GM18502 (cell line): Measurements from ENCODE around the gene FSTL5.

Experiments used
- ATAC-seq: cut with Tn5 transposase; IDR thresholded peaks from one replicate; pipeline ENCODE4 v1.9.1; 2021; ENCODE audit warnings: mild to moderate bottlenecking; ENCODE audit not compliant: unreplicated experiment, poor library complexity

The FSTL5 gene

DNA sequence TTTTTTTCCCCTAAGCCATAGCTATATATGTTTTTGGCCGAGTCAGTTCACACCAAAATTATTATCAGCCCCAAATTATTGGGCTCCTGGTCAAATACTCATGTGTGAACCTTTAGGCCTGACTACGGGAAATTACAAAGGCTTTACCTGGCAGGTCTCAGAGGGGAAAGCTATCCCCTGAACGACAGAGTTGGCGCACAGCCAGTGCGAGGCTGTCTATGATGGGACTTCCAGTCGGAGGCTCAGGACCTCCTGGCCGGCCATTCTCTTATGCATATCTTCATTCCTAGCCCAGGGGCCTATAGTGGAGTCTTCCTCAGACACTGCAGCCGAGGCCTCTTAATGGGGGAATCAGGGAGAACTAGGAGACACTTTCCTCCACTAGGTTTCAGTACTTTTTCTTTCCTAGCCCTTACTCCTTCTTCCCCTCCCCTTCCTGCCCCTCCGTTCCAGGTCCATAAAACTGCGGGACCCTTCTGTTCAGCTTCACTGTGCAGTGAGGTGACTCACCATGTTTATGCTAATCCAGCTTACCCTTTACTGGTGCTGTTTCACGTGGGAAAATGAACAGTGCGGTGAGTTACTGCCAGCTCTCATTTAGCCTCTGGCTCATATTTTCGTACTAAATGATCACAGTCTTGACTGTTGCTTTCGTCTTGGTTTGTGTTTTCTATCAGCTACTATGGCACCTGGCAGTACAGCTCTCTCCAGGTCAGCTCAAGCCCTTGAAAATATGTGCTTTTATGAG, 533.9 kb downstream of the FSTL5 start:
- ATAC-seq = no peak

DNA sequence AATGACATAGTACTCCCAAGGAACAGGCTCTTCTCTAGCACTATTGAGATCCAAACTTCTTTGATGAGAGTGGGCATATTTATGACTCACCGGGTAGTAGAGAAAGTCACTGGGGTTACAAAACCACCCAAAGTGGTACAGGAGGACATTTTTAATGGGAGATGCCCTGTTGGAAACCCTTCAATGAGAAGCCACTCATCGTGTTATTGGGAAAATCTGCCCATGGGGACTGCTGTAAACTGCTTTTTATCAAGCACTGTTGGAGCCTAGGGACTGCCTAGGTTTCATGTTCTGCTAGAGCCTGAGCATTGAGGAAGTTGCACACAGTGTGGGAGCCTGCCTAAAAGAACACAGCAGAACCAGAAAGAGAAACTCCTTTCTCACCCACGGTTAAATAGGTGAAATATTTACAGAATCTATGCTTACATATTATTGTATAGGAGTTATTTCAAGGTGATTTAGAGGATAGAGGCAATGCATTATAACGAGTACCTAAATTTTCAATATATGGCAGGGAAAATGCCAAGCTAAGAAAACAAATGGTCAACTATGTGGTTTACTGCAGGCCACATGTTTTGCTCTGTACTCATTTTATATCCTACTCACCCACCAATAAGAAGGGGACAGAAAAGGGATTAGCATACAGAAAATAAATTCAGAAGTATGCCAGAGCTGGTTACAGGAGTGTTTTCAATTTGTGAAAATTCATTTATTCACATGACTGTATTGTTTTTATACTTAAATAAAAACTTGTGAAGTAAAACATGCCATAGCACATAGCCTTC, 559.1 kb downstream of the FSTL5 start:
- no peak for ATAC-seq

DNA sequence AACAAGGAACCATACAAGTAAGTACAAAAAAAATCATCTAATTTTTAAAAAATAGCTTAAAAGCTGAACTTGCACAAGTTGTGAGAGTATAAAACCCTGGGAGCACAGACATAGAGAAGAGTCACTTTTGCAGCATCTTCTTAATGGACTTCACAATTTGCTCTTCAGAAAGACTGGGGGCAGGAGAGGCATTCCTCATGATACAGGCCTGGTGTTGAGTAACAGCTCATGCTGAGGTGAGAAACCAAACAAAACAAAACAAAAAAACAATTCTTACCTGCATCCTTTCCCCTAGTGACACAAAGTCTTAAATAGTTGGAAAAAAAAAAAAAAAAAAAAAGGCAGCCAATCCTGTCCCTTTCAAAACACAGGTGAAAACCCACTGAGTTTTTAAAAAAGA, 562.8 kb downstream of the FSTL5 start:
- no peak for ATAC-seq

DNA sequence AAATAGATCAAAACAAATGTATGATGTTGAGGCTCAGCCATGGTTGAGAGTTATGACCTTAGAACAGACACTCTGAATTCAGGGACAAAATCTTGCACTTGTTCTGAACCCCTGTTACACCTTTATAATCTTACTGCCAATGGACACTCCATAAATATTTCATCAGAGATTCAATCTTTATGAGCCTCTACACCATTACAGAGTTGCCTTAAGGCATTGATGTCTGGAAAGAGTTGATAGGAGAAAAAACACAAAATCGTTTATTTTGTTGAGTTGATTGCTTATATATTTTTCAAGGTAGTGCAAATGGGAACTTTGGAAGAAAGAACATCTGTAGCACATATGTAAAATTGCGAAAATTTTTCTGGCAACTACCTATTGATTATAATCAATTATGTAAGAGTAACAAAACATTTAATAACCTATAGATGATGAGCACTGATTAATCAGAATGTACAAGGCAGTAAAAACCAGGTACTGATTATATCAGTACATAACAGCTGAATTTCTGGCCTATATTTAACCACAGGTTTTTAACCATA, 568.5 kb downstream of the FSTL5 start:
- ATAC-seq = no peak

DNA sequence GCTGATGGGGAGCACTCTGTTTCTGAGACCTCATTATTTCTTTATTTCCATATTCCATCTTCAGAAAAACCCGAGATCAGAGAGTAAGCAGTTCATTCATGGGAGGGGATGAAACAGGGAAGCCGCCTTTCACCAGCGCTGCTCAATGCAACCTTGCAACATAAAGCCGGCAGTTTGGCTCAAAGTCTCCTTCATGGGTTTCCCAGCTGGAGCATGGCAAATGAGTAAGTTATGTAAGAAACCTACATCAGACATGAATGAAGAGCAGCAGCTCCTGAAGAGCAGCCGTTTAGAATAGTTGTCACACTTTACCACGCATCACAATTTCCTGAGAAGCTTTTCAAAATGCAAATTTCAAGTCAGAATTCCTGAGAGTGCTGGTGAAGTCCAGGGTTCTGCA, 578.8 kb downstream of the FSTL5 start:
- no peak for ATAC-seq

DNA sequence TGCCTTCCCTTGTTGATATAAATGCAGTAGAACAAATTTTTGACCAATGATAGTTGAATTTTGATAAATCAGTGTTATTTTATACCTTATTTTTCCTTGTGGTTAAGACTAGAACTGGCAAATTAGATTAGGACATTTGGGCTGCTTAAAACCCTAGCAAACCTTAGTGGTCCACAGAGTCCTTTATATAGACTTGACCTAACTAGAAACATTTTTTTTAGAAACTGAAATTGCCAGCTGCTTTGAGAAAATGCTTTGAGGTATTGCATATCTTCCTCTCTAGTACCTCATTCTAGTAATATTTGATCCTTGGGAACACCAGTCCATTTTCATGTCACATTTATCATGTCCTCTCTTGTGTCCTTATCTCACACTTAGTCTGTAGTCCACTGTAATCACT, 580.3 kb downstream of the FSTL5 start:
- ATAC-seq = no peak

DNA sequence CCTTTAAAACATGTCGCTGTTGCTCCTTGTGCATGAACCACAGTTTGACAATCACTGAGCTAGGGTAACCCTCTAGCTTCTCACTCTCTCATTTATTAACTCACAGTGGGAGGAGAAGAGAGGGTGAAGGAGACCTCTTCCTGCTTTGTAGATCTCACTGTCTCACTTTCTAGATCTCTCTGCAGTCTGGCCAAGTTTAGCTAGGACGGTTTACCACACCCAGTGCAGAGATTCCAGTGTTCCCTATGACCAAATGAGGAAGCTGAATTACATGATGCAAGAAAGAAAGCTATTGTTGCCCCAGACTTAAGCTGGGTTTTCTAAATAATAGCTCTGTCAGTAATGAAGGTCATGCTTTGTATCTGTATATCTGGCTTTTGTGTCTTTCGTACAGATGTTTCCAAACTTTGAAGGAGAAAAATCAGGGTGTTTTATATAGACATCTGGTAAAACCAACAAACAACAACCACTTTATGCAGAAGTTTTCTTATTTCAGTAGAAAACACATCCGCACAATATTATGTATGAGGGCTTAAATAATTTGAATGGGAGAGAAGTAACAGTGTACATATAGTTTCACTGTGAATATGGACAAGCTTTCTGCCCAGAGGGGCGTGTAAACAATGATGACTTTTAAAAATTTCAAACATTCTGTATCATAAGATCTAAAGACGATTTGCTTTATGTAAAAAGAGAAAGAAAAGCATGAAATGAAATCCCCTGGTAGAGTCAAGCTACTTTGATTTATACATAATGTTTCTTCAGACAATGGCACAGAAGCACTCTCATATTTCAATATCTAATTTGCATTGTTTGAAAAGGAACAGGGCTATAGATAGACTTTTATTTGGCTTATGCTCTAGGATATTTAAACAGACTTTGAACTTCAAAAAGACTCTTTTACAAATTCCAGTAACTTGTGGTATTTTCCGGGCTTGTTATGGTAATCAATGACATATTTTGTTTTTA, 582.3 kb downstream of the FSTL5 start:
- ATAC-seq = no peak

DNA sequence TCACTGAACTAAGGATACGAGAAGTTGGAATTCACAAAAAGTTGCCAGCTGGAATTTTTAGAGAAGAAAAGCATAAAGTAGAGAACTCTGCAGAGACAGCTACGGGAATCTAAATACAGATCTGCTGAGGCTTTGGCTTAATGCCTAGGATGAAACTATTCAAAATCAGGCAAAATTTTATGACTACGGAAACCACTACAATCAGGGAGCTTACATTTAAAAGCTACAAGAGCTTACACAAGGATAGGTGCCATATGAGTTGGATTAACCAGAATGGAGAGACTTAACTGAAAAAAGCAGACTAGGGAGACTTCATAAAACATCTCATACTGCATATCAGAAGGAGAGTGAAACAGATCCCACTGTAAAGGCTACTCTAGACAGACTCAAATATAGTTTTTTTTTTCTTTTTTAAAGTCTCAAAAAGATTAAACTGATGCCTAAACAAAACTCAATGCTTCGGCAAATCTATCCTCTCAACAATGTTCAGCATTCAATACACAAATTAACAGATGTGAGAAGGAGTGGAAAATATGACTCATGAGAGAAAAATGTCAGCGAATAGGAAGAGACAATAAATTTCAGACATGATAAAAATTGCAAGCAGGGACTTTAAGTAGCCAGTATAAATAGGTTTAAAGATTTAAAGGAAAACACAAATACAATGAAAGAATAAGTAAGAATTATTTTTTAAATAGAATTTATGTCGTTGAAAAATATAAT, 586.1 kb downstream of the FSTL5 start:
- ATAC-seq = no peak

DNA sequence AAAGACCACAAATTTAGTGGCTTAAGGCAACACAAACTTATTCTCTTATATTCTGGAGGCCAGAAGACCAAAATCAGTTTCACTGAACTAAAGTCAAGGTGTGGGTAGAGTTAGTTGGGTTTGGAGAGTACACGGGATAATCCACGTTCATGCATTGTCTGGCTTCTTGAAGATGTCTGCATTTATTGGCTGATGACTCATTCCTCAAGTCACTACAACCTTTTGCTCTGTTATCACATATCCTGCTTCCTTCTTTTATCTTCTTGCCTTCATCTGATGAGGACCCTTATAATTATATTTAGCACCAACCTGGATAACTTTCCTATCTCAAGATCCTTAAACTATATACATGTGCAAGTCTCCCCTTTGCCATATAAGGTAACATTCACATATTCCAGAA, 590.0 kb downstream of the FSTL5 start:
- ATAC-seq = no peak

DNA sequence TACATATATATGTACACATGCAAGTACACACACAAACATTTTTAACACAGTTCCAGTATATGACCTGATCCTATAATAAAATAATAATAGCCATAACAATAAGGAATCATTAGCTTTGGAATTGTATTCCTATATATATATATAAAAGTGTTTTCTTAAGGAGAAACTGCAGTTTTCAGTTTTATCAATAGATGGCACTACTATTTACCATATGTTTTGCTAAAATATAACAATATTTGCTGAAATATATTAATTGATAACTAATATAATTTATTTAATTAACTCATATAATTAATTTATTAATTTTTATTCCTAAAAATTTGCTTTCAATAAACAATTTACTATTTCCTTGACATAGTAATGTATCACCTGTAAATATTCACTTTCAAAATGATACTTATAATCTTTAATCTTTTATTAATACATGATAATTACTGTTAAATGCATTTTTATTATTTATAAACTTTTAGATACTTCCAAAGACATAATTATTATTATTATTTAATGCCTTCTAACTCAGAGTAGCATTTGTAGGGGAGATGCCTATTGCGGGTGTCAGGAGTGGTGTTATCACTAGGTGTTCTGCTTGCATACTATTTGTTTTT, 599.5 kb downstream of the FSTL5 start:
- ATAC-seq = no peak

DNA sequence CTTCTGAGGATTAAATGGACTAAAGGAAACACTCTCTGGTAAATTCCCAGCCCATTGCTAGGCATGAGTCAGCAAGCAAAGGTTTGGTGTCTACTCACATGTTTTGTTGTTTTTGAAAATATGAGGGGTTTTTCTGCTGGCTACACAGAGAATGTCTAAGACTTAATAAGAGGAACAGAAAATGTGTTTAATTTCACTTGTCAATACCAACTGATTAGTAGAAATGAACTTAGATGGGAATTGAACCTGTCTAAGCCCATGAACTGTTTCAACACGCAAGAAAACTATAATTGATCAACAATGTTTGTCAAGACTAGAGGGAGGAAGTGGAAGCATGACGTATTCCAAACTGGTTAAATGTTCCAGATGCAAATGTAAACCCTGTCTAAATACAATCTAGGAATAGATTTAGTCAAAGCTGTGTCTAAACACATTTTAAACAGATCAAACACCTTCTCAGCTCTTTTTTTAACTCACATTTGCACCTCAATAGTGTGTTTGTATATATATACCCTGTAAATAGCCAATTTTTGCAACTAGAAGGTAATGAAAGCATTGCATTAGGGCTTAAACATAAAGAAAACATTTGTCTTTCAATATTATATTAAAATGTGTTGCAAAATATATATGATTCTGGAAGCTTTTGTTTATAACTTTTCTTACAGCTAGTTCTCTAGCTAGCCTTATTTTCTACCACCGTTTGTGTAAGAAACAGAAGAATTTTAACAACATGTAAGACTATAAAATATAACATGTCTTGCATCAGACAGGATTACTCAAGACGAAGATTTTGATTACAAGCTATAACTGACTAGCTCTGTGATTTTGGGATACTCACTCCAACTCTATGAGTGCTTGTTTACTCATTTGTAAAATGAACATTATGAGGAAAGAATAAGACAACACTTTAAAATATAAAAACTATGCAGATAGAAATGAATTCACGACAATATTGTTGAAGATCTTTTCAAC, 607.8 kb downstream of the FSTL5 start:
- peak; percentile 79 for ATAC-seq

DNA sequence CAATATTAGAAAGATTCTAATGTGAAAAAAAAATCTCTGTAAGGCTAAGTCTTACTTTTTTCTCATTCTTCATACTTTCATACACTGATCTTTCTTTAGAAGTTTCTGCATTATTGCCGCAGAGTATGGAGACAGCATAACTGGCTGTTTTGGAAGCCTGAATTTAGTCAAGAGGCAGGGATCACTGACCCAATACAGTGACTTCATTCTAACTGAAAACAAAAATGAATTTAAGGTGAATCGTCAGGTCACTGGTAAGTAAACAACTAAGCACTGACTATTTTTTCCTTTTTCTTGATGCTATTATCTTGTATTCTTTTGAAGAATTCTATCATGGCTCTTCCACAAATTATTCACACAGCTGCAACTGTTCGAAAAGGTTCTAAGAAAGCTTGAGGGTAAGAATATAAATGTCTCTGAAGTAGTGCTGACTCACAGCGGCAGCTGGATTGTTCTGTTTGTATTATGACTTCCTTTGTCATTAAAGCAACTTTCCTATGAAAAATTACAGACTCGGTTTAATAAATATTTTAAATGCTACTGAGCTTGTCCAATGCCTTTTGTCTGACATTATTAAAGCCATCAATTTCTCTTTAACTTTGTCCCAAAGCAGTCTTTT, 609.3 kb downstream of the FSTL5 start:
- no peak for ATAC-seq

DNA sequence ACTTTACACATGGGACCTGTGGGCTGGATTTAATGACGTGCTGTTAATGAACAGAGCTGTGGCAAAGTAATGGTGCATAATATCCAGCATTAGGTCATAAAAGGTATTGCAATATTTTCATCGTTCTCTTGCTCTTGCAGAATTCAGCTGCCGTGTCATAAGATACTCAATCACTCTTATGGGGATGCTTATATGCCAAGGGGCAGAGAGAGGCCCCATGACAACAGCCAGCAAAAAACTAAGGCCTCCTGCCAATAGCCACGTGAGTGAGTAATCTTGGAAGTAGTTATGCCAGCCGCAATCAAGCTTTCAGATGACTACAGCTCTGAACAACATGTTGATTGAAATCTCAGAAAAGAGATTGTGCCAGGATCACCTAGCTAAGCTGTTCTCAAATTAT, 616.9 kb downstream of the FSTL5 start:
- ATAC-seq = no peak

DNA sequence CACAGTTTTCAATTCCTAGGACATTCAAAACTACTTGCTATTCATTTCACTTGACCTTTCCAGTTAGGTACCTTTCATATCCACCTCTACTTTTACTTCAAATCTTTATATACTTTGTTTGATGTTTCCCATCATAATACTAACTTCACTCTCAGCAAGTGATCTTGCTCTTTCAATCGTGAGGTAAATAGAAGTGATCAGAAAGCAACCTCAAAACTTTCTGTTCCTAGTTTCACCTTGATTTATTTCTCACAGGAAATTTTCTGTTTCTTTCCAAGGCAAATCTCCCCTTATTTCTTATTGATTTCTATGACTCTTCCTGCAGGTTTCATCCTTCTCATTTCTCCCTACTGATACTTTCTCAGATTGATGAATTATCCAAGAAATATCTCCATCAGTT, 623.5 kb downstream of the FSTL5 start:
- no peak for ATAC-seq

DNA sequence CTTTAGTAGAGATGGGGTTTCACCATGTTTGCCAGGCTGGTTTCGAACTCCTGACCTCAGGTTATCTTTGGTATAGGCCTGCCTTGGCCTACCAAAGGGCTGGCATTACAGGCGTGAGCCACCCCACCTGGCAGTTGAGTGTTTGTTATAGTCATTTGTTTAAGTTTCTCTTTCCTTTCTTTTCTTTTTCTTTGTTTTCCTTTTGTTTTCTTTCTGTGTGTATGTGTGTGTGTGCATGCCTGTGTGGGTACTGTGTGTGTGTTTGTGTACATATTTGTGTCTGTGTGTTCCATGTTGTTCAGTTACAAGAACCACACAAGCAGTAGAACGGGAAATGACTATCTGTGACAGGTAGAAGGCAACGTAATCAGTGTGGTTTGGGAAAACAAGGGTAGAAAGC, 624.9 kb downstream of the FSTL5 start:
- ATAC-seq = no peak

DNA sequence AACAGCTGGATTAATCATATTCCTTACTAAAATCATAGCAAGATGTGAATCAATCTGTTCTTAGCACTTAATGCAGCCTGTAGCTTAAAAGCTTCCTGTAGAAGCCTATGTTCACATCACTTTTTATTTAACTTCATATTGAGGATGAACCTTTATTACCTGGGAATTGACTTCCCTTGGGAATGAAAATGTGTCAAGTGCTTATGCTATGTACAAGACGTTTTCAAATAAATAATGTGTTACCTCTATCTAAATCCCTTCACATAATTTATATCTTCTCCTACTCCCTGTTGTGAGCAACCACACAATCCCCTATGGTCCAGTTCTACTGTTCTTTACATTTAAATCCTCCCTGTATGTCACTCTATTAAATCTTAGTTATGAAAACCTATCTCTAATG, 633.1 kb downstream of the FSTL5 start:
- ATAC-seq = no peak

DNA sequence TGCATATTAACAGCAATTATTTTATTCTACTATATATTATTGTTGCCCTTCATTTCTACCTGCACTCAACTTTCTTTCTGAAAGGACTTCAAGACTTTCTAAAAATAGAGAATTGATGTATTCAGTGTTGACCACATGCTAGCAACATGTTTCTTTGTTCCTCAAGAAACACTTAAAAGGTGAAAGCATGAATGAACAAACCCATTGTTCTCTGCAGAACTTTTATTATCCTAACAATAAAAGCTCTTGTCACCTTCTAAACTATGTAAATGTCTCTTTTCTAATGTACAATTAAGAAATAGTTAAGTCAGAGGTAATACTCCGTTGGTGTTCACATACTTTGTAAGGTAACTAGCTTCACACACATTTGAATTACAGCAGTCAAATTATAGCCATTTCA, 638.7 kb downstream of the FSTL5 start:
- no peak for ATAC-seq

DNA sequence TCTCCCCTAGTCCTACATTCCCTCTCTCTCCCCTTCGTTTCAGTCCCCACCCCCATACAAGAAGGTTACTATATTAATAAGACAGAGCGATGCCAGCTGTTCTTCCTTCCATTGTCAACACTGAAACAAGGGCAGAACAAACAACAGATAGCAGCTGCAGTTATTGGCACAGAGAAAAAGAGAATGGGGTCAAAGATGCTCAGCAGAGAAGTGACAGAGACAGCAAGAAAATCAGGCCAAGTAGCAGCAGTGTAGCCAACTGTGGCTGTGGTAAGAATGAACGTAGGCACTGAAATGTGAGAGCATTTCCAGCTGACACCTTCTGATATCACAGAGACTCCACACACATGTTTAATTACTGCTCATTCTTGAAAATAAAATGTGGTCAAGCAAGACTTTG, 641.8 kb downstream of the FSTL5 start:
- ATAC-seq = no peak
